ENCODE results near the gene LRRC28.

LRRC28 gene

DNA sequence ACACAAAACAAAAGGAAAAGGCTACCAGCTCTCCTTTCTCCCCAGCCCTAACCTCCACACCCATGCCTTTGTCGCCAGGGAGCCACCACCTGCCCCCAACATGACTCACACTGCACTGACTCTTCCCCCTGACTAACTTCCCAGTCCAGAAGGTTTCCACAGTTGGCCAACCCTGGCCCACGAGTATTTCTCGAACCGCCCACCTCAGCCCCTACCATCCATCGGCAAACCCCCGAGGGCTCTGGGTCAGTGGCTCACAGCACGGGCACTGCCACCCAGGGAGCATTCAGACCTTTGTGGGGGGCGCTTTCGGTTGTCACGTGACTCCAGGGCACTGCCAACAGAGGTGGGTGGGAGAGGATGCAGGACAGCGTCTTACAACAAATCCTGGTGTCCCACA is 152.3 kb downstream of the LRRC28 start:
- no peak for FAIRE-seq

DNA sequence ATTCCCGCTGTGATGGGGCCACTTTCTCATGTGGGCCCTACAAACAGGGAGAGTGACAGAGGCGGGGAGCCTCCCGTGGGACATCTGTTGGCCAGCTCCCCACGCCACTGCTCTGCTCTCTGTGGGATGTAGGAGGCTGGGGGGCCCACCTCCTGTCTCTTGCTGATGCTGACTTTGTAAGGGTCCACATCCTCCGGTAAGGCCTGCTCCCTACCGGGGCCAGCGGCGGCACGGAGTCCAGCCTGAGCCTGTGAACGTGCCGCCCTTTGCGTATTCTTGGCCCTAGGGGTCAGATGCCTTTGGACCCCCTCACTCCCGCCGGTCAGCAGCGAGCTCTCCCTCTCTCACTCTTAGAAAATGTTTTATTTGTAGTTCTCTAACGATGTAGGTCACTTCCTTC is 153.2 kb downstream of the LRRC28 start:
- no peak for FAIRE-seq

DNA sequence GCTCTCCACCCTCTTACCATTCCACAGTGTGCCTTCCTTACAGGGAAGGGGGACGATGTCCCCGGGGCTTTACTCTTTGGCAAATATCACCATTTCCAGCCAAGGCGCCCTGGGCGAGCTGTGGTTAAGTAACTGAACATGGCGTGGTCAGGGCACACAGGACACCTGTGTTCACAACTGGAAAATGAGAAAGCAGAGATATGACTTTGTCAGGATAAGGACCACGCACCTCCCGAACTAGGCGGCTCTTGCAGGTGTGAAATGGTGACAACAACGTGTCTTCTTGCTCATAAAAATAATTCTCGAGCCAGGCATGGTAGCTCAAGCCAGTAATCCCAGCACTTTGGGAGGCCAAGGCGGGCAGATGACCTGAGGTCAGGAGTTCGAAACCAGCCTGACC is 154.8 kb downstream of the LRRC28 start:
- no peak for FAIRE-seq

DNA sequence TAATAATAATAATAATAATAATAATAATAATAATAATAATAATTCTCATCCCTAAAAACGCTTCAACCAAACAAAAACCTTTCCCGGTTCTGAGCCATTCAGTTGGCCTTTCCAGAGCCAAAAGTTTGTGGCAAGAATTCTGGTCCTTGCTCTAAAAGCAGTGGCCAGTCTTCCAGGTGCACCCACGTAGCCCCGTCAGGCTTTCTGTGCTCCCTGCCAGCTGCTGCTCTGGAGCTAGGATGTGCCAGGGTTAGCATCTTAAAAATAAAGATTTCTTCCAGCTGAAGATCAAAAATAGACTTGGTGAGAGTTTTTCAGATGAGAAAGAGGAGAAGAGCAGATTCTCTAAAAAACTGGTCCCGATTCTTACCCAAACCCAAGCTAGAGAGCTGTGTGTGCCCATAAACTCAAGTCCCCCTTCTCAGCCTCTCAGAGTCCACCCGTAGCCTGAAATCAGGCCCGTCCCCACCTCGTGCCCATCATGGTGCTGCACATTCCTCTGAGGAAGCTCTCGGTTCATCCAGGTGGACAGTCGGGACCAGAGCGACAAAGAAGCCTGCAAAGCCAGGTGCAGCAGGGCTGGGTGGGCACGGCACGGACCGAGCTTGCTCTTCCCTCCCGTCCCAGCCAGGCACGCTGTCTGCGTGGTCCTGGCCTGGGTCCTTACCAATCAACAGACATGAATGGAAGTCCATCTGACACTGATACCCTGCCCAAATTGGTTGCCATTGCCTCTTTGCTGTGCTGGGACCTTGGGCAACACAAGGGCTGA is 155.6 kb downstream of the LRRC28 start:
- no peak for FAIRE-seq

DNA sequence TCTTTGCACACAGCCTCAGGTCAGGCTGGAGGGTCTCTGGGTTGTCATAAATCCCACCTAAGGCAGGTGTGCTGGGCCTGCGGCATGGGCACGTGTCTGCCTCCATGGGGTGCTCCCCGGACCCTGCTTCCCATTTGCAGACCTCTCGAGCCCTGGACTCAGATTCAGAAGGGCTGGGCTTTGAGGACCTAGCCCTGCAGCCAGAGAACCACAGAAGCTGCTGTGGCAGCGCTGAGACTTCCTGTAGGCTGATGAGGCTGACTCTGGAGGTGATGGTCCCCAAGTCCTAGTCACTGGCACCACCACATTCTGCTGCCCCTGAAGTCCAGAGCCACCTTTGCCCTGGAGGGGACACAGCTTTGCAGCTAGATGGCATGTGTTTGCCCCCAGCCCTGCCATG is 156.4 kb downstream of the LRRC28 start:
- FAIRE-seq: no peak

DNA sequence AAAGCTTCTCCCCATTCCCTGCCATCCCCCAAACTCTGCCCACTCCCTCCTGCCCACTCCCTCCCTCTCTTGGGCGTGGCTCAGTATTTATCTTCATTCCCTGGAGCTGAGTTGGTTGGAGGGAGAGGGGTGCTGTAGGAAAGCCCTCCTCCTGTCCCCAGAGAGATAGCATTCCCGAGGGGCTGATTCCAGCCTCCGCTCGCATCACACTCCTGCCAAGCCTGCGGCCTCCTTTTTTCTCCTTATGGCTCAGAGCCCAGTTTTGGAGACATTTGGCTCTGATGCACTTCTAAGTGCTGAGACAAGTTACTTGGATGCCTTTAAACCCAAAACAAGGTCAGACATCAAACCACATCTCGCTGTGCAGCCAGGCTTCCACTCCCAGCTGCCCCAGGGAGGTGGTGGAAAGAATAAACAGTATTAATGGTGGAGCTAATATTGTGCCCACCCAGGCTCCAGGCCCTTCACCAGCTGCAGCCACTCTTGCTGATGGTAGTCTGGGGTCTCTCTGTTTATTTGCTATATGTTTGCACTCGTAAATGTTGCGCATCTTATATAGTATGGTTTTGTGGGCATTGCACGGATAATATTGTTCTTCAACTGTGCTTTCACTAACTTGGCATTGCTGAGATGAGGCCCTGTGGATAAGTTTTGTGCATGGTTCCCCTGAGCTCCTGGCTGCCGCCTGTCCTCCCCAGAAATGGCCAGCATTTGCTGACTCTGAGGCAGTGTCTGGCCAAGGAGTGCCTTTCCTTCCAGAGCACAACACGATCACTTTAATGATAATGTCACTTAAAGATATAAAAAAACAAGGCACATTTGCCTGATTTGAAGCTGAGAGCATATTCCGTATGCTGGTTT is 157.2 kb downstream of the LRRC28 start:
- FAIRE-seq: no peak

DNA sequence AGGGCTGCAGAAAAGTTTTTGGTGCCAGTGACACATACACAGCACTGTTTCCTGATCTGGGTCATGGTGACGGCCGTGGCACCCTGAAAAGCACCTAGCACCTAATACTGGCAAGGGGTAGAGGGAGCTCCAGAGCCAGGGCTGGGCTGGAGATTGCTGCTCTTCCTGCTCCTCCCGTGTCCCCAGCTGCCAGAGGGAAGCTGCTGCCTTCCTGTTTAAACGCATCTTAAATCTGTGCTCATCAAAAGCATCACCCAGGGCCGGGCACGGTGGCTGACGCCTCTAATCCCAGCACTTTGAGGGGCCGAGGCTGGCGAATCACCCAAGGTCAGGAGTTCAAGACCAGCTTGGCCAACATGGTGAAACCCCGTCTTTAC is 157.8 kb downstream of the LRRC28 start:
- no peak for FAIRE-seq

DNA sequence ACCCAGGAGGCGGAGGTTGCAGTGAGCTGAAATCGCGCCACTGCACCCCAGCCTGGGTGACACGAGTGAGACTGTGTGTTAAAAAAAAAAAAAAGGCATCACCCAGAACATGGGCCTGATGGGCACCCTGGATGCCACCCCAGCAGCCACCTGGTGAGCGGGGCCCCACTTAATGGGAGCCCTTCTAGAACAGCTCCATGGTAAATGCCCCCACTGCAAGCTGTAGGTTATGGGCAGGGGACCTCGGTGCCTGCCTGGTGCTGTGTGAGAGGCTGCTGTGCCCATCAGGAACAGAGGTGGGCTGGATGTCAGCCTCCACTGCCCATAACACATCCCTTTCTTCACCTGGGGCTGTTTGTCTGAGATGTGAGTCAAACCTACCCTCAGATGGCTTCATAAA is 158.3 kb downstream of the LRRC28 start:
- FAIRE-seq: no peak

DNA sequence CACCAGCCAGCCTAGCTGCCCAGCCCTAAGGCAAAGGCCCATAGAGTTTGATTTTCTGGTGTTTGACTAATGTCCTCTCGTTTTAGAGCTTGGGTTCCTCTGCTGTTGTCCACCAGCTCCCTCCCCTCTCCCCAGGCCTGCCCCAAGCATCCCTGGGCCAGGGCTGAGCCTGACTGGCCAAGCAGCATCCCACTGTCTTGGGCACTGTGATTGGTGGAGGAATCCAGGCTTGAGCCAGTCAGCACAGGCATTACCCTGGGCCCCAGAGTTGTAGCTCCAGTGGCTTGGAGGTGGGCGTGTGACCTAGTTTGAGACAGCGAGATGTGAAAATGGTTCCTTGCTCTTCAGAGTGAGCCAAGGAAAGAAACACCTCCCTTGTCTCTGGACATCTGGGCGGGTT is 159.2 kb downstream of the LRRC28 start:
- FAIRE-seq: no peak

DNA sequence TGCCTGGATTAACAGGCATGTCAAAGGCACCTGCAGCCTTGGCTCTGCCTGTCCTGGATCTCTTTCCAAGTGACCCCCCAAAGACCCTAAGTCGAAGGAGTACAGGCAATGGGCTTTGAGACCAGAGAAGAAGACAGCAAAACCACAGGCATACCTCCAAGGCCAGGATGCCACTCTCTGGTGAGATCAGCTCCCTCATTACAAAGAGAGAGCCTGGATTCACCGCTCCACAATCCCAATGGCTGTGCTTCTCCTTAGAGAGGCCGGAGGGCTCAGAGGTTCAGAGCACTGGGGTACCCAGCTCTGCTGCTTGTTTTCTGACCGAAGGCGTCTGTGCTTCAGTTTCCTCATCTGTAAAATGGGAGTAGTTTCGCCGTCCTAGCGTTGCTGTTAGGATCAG is 160.0 kb downstream of the LRRC28 start:
- no peak for FAIRE-seq

DNA sequence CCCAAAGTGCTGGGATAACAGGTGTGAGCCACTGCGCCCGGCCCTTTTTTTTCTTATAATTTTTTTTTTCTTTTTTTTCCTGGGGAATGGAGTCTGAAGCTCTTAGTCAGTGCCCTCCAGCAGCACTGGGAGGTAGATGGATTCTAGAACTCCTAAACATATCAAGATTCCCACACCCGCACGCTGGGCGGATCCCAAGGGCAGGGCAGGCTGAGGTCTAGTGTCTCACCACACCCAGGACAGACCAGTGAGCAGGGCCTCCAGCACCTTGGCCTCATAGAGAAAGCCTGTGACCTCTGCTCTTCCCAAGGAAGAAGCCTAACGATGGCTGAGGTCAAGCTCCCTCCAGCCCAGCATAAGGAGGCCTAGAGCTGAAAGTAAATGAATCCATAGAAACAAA is 160.8 kb downstream of the LRRC28 start:
- no peak for FAIRE-seq

DNA sequence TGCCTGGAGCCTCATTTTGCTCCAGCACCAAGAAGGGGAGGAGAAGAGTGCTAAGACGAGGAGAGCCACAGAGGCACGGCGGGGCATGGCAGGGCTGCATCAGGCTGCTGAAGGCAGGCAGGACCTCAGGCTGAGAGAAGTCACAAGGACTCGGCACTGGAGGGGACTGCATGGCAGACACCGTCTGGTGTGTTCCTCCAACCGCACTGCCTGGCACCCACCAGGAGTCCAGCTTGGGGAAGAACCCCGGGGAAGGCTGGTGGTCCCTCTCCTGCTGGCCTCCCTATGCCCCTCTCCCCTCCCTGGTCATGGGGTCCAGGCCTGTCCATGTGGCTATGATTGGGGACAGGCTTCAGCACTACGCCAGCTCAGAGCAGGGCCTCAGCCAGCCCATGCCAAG is 161.3 kb downstream of the LRRC28 start:
- FAIRE-seq: no peak

DNA sequence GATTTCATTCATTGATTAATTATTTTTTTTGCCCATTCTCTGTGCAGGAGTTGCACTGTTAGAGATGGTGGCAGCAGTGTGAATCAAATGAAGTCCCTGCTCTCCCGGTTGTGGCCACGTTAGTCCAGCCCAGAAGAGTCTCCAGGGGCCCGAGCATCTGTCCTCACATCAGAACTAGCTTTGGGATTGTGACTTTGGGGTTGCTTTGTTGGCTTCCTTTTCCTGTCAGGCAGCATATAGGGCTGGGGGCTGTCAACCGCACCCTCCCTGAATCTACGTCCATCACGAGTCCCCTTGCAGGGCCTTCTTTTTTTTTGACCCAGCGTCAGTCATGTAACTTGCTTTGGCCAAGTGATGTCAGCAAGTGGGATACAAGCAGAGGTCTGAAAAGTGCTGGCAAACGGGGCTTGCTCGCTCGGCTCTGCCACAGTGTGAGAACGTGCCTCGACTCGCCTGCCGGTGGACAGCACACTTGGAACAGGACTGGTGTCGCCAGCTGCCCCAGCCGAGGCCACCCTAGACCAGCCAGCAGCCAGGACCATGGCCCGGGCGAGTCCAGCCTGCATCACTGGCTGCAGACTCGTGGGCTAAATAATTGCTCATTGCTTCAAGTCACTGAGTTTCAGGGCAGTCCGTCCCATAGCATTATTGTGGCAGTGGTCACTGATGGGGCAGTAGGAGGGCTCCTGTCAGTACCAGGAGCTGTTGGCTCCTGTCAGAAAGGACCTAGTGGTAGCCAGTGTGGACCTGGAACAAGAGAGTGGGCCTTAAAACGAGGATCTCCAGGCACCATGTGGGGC is 162.9 kb downstream of the LRRC28 start:
- FAIRE-seq: no peak

DNA sequence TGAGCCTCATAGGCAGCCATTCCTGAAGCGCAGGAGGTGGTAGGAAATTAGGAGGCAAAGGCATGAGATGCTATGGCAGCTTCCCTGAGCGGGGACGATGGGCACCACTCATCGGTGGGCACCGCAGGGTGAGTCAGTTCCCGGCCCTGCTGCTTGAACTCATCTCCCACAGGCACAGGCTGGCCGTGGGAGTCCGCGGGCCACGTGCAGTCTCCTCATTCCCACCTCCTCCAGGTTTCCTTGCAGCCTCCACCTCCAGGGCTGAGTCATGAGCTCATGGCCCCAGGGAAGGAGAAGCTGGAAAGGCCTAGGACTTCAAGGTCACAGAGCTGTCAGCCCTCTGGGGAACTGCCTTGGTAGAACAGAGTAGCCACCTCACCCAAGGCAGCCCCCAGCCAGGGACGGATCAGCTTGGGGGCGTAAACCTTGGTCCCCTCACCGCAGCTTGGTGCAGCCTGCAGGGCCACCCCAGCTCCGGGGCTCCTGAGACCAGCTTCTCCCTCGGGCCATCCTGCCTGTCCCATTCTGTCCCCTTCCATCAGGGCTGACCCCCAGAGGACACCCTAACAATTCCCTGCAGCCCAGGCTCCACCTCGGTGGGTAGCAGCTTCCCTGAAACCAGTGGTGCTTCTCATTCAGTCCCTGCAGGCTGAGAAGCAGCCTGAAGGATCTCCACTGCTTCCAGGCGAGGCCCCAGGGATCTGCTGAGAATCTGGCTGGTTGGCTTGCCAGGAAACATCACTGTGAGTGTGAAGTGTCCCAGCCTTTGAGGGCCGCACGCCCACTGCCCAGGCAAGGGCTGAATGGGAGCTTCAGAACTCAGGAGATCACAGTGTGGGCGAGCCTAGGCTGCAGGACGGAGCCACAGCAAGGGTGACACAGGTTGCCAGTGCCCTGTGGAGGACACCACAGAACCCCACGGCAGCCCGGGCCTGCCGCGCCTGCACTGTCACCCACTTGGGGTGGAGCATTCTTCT is 163.8 kb downstream of the LRRC28 start:
- no peak for FAIRE-seq

DNA sequence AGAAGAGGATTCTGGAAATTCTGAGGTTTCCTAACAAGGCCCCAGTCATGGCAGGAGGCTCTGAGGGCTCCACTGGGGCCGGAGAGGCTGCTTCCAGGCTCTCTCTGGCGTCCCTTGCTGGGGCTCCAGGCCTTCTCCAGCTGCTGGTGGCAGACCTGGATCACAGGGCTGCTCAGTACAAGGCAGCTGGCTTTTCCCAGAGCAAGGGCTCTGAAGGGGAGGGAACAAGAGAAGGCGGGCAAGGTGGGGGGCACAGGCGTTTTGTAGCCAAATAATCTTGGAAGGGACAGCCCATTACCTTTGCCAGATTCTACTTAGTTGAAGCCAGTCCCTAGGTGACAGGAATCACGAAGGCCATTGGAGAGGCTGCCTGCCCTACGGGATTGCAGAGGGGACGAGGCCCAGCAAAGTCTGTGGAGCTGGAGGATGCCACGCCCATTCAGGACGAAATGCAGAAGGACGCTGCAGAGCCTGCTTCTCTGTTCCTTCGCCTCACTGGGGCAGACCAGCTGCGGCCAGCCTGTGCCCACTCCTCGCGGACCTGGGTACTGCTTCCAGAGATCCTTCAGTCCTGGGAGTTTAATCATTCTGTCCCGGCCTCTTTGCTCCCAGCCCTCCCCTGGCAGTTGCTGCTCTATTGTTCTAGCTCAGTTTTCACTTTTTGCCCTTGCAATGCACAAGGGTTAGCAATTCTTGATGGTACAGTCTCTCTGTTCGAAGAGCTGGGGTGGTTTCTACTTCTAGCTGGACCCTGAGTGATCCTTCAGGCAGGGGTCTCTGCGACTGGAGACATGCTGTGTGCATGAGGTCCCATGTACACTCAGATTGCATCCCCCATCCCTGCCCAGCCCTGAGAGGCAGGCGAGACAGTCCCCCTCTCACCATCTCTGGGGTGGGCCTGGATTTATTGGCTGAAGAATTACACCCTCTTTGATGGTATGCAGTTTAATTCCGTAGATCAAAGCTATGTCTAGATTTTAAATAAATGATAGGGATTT is 165.2 kb downstream of the LRRC28 start:
- no peak for FAIRE-seq

DNA sequence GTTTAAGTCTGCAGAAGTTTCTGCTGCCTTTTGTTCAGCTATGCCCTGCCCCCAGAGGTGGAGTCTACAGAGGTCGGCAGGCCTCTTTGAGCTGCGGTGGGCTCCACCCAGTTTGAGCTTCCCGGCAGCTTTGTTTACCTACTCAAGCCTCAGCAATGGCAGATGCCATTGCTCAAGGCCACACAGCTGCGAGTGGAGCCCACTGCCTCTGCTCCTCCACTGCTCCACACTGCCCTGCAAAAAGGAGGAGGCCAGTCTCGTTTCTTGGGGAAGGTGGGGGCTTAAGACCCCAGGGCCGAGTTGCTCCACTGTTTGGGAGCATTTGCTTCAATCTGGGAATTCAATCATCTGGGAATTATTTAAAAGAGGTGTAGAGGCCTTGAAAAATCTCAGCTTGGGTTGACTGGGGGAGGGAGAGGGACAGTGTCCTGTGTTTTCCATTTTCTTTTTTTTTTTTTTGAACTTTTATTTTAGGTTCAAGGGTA is 169.9 kb downstream of the LRRC28 start:
- no peak for FAIRE-seq

DNA sequence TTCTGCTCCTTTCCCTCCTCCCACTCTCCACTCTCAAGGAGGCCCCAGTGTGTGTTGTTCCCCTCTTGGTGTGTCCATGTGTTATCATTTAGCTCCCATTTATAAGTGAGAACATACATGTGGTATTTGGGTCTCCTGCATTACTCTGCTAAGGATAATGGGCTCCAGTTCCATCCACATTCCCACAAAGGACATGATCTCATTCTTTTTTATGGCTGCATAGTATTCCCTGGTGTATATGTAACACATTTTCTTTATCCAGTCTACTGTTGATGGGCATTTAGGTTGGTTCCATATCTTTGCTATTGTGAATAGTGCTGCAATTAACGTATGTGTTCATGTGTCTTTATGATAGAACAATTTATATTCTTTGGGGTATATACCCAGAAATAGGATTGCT is 170.5 kb downstream of the LRRC28 start:
- no peak for FAIRE-seq

DNA sequence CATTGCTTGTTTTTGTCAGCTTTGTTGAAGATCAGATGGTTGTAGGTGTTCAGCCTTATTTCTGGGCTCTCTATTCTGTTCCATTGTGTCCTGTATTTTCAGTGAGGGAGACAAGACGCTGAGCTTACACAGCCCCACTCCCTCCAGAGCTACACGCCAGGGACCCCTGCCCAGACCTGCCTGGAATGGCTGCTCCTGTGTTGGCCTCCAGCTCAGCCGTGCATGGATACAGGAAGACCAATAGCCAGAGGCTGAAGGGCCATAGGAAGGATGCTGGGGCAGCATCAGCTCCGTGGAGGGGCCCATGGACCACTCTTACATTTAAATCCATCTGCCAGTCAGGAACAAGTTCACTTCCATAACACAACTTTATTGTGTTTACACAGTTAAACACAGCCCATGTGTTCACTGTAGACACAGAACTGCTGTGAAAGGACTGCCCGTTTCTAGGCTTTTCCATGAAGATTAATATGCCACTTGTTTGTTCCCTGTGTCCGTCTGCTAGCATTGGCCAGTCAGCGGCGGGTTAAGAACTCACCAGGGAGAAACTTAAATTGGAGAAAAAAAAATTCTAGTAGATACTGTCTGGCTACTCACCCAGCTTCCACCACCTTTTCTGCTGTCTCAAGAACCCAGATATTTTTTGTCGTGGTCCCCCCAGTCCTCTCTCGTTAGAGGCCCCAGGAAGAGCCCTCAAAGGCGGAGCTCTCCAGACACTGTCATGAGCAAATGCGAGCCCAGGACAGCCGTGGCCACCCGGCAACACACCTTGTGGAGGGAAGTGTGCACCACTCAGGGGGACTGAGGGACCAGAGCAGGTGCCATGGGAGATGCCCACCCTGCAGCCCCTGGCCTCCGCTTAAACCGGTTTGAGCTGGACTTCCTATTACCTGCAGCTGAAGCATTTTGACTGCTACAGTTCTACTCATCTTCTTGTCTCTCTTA is 172.2 kb downstream of the LRRC28 start:
- no peak for FAIRE-seq

DNA sequence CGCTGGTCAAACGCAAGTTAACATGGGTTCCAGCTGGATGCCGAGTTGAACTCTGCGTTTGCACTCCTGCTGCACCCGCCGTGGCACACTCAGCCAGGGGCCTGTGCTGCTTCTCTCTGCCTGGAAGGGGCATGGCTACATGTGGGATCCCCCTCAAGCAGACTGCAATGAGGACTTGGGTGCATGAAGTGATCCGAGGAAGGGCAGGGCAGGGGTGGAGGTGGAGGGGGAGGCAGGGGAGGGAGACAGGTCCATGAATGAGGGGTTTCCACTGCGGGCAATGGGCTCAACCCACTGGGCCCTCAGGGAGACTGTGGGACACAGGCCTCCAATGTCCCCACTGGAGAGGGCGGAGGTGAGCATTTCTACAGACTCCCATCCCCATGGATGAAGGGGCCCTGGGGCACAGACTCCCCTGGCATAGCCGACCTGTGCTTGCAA is 172.9 kb downstream of the LRRC28 start:
- FAIRE-seq: no peak
